ENCODE data around the gene RUNX1.

Gene RUNX1

GRCh38 chr21:34942911-34943310 is 106.2 kb downstream of the RUNX1 start:
- no peak for TF ChIP-seq GATA3 (IDR thresholded peaks at IDR 0.05; ENCODE audit: low read depth, low read length)
- no peak for TF ChIP-seq GATA2 (IDR thresholded peaks at IDR 0.05; ENCODE audit: low read depth, low read length)

DNA sequence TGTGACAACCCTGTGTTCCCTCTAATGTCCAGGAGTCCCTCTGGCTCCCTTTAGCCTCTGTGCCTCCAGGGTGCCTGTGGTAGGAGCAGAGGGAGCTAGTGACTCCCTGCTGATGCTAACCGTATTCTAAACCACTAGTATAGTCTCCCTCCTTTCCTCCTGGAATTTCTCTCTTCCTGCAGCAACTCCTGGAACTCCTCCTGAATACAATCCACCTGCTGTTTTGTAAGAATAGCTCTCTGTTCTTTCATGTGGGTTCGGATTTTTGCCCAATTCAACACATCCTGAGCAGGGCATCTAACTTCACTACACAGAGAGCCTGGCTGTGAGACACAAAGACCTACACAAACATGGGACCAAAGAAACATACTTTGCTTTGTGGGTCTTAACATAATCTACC is 107.9 kb downstream of the RUNX1 start:
- TF ChIP-seq GATA2 (IDR thresholded peaks at IDR 0.05; ENCODE audit: low read depth, low read length) (no peak), GATA3 (IDR thresholded peaks at IDR 0.05; ENCODE audit: low read depth, low read length) (no peak)

GRCh38 chr21:34939673-34940331 is 109.3 kb downstream of the RUNX1 start:
- TF ChIP-seq GATA3 (IDR thresholded peaks at IDR 0.05; ENCODE audit: low read depth, low read length) (no peak), GATA2 (IDR thresholded peaks at IDR 0.05; ENCODE audit: low read depth, low read length) (no peak)

DNA sequence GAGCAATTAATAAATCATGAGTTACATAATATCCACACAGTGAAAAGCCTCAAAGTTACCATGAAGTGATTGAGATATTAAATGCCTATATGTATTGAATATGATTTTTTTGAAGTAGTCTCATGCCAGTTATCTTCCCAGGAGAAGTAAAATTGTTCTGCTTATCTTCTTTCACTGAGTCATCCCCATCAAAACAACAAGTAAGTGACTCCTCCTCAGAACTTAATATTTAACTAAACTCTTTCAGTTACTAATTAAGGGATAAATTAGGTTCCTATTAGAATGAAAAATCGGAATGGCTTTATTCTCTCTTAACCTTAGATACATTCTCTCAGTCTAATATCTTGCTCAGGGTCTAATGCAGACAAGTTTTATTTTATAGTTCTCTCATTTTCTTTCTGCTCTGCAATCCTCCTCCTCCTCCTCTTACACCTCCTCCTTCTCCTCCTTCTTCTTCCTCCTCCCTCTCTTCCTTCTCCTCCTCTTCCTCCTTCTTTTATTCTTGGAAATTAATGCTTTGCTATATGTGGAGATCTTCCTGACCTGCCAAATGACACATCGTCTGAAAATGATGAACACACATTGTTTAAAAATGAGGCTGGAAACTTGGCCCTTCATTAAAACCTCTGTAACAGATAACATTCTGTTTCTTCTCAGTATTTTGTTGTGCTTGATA is 110.9 kb downstream of the RUNX1 start:
- TF ChIP-seq GATA3 (IDR thresholded peaks at IDR 0.05; ENCODE audit: low read depth, low read length) (no peak), GATA2 (IDR thresholded peaks at IDR 0.05; ENCODE audit: low read depth, low read length) (no peak)

- no peak for TF ChIP-seq GATA2 (IDR thresholded peaks at IDR 0.05; ENCODE audit: low read depth, low read length)
- TF ChIP-seq GATA3 (IDR thresholded peaks at IDR 0.05; ENCODE audit: low read depth, low read length) = no peak
Measured at GRCh38 chr21:34936883-34937563, 112.1 kb downstream of the RUNX1 start.

DNA sequence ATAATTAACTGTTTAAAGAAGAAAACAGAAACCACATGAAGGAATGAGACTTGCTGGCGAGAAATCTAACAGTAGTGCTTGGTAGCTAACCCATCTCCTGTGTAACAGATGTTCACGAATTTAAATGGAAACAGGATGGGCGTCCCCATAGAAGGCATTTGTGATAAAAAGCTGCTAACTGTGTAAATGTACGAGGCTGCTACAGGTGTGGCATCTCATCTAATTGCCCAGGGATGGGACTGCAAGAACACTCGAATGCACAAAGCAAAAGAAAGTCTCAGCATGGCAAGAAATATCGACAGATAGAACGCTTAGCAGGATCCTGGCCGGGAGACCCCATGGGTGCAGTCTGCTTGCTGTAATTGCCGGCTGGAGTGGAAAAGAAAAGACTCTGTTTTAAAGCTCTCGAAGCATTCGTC is 112.7 kb downstream of the RUNX1 start:
- no peak for TF ChIP-seq GATA3 (IDR thresholded peaks at IDR 0.05; ENCODE audit: low read depth, low read length)
- TF ChIP-seq GATA2 (IDR thresholded peaks at IDR 0.05; ENCODE audit: low read depth, low read length) = no peak

- TF ChIP-seq GATA3 (IDR thresholded peaks at IDR 0.05; ENCODE audit: low read depth, low read length) (no peak), GATA2 (IDR thresholded peaks at IDR 0.05; ENCODE audit: low read depth, low read length) (no peak)
Measured at GRCh38 chr21:34935898-34936297, 113.2 kb downstream of the RUNX1 start.

DNA sequence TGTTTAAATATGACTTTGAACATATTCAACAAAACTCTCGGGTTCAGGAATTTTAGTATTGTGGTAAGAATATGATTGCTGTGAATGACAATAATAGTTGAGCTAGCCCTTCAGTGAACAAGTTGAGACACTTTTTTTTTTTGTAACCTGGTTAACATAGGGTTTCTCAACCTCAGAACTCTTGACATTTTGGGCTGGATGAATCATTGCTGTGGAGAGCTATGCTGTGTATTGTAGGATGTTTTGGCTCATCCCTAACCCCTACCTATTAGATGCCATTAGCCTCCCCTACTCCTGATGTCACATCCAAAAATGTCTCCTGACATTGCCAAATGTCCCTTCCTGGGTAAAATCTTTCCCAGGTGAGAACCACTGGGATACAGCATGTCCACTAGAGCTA is 113.7 kb downstream of the RUNX1 start:
- no peak for TF ChIP-seq GATA2 (IDR thresholded peaks at IDR 0.05; ENCODE audit: low read depth, low read length)
- TF ChIP-seq GATA3 (IDR thresholded peaks at IDR 0.05; ENCODE audit: low read depth, low read length) = no peak

GRCh38 chr21:34934350-34934749 is 114.8 kb downstream of the RUNX1 start:
- TF ChIP-seq GATA3 (IDR thresholded peaks at IDR 0.05; ENCODE audit: low read depth, low read length) = no peak
- TF ChIP-seq GATA2 (IDR thresholded peaks at IDR 0.05; ENCODE audit: low read depth, low read length) = no peak

- TF ChIP-seq GATA2 (IDR thresholded peaks at IDR 0.05; ENCODE audit: low read depth, low read length) (no peak), GATA3 (IDR thresholded peaks at IDR 0.05; ENCODE audit: low read depth, low read length) (no peak)
Measured at GRCh38 chr21:34933609-34934335, 115.3 kb downstream of the RUNX1 start.

- no peak for TF ChIP-seq GATA2 (IDR thresholded peaks at IDR 0.05; ENCODE audit: low read depth, low read length)
- no peak for TF ChIP-seq GATA3 (IDR thresholded peaks at IDR 0.05; ENCODE audit: low read depth, low read length)
Measured at GRCh38 chr21:34932233-34932632, 116.9 kb downstream of the RUNX1 start.

DNA sequence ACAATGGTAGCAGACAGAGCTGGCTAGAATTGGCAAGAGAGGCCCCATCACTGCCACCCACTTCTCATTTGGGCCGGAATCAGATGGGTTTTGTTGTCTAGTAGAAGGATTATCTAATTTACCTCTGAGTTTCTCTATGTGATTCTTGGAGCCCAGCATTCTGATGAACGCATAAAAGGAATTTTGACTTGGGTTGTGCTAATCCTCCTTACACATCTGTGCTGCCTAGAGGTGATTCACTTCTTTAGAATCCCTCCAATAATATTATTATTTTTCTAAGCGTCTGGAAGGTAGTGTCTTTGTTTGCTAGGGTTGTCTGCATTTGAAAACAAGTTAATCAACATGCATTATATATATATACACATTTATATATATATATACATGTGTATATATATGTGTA is 118.1 kb downstream of the RUNX1 start:
- no peak for TF ChIP-seq GATA3 (IDR thresholded peaks at IDR 0.05; ENCODE audit: low read depth, low read length)

GRCh38 chr21:34928637-34929036 is 120.5 kb downstream of the RUNX1 start:
- no peak; the same call in 1 of the 2 replicates for TF ChIP-seq GATA2 (IDR thresholded peaks at IDR 0.05; ENCODE audit: low read depth, low read length)
- no peak for TF ChIP-seq GATA3 (IDR thresholded peaks at IDR 0.05; ENCODE audit: low read depth, low read length)

- no peak for TF ChIP-seq GATA3 (IDR thresholded peaks at IDR 0.05; ENCODE audit: low read depth, low read length)
- TF ChIP-seq GATA2 (IDR thresholded peaks at IDR 0.05; ENCODE audit: low read depth, low read length) = no peak
Measured at GRCh38 chr21:34927992-34928391, 121.1 kb downstream of the RUNX1 start.
